Breast epithelium (tissue), 3 donors: ENCODE measurements around the gene CEP85L.

Source experiments
- POLR2A ChIP-seq: fragments of 450-650 bp; IDR thresholded peaks from one replicate; pipeline ENCODE4 v1.6.1; 2016; ENCODE audit warnings: antibody characterized with exemption, mild to moderate bottlenecking, moderate library complexity
- TF ChIP-seq, protein P1 (sequence below), 3 donors: fragments of 450-650 bp; IDR thresholded peaks; one replicate each; pipeline ENCODE4 v1.5.1; 2016 to 2017; ENCODE audit warnings: antibody characterized with exemption in 3 of 3, mild to moderate bottlenecking in 3 of 3, moderate library complexity in 3 of 3

DNA sequence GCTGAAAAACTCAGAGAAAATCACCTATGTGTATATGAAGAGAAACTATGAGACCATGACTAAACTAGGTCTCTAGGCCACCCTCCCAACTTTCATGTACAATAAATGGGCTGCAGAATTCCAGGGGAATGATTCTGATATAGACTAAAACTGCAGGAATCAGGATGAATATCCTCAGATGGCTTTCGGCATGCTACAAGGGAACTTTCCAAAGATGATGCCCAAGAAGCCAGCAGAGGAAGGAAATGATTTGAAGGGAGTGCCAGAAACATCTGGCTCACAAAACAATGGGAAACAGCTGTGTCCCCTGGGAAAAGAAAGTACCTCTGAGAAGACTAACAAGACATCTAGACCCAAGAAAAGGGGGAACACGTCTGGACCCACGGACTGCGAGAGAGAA, 62.2 kb downstream of the CEP85L start:
- TF ChIP-seq, protein P1, sequence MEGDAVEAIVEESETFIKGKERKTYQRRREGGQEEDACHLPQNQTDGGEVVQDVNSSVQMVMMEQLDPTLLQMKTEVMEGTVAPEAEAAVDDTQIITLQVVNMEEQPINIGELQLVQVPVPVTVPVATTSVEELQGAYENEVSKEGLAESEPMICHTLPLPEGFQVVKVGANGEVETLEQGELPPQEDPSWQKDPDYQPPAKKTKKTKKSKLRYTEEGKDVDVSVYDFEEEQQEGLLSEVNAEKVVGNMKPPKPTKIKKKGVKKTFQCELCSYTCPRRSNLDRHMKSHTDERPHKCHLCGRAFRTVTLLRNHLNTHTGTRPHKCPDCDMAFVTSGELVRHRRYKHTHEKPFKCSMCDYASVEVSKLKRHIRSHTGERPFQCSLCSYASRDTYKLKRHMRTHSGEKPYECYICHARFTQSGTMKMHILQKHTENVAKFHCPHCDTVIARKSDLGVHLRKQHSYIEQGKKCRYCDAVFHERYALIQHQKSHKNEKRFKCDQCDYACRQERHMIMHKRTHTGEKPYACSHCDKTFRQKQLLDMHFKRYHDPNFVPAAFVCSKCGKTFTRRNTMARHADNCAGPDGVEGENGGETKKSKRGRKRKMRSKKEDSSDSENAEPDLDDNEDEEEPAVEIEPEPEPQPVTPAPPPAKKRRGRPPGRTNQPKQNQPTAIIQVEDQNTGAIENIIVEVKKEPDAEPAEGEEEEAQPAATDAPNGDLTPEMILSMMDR (IDR thresholded peaks at IDR 0.05), result no peak
- no peak for TF ChIP-seq POLR2A
